ENCODE results near the gene PARD3B.

DNA sequence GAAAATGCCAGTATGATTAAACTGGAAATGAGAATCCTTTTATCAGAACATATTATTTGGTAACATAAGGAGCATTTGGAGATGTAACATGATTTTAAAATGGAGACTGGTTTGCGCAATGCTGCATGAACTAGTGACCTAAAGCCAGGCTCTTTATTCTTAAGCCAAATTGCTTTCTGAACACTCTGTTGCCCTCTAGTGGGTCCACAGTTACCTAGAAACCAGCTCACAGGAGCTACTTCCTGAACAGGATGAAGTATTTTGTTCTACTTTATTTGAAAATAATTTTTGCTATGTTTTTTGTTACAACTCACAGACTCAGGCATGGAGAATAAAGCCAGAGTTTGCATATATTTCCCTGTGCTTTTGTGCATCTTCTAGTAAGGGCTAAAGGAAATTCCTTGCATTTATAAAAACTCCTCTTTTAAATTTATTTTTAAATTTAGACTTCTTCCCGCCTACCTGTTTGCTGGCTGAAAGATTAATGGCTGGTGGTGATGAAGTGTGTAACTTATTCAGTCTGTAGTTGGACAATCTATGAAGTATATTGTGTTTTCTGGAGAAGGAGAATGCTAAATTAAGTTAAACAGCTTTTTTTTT lies 146.7 kb downstream of the PARD3B start:
- no peak for TF ChIP-seq YY1 (IDR thresholded peaks at IDR 0.05; ENCODE audit: insufficient read depth, insufficient read length)
- no peak for TF ChIP-seq ZNF274 (IDR thresholded peaks at IDR 0.05; ENCODE audit: low read depth, low read length)
- no peak for TF ChIP-seq SUZ12 (IDR thresholded peaks at IDR 0.05; ENCODE audit: extremely low read depth, insufficient read depth, insufficient read length)

Data from NT2/D1 (cell line).